Cerebellar cortex (tissue), 1 donor: ENCODE results near the gene CIB2.

ENCODE experiments used
- DNase-seq: peaks from one replicate; pipeline ENCODE4 v3.0.0-alpha.2; 2015; ENCODE audit warnings: low spot score

CIB2 gene

DNA sequence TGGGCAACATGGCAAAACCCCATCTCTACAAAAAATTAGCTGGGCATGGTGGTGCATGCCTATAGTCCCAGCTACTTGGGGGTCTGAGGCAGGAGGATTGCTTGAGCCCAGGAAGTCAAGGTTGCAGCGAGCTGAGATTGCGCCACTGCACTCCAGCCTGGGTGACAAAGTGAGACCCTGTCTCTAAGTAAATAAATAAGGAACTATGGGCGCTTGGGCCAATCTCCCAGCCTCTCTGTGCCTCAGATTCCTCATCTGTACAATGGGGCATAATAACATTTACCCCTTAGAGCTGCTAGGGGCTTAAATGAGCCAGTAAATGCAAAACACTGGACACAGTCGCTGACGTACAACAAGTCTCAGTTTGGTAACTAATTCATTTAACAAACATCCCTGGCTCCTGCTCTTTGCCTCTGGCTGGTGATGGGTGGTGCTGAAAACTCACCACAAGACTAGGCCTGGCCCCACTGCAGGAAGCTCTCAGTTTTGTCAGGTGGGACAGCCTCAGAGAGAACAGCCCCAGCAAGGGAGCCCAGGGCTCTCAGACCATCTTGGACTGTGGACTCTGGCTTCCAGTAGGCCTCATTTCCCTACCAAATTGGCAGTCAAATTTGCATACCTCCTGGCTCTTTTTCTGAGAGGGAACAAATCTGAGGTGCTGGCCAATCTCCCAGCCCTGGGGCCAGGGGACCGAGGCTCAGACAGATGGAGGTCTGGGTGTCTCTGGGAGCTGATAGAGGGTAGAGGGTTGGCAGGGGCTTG is 47.4 kb downstream of the CIB2 start:
- no peak for DNase-seq

DNA sequence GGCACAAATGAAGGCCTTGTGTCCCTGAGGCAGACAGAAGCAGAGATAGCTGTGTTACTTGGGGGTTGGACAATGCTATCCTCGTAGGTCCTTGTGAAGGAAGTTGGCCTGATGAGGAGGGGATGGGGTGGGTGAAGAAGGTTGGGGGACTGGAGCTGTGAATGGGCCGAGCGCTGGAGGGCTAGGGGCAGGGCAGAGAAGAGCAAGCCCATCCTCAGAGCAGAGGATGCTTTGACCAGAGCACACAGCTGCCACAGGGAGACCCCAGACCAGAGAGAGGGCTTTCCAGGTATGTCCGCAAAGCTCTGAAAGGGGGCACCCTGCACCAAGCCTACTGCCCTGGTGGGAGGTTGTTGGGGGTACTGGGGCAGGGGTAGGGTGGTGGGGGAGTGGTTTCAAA is 48.1 kb downstream of the CIB2 start:
- DNase-seq: no peak

DNA sequence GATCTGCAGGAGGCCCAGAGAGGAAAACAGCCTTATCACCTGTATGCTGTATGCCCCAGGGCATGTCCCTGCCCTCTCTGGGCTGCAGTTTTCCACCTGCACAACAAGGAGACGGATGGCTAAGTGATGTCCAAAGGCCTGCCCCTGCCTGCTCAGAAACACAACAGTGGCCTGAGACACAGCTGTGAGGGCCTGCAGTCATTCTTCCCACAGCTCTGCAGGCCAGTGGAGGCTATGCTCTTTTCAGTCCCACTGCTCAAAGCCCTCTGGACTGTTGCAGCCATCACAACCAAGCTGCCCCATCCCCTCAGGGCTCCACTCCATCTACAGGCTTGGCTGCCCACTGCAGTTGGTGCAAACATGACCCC is 48.5 kb downstream of the CIB2 start:
- no peak for DNase-seq

DNA sequence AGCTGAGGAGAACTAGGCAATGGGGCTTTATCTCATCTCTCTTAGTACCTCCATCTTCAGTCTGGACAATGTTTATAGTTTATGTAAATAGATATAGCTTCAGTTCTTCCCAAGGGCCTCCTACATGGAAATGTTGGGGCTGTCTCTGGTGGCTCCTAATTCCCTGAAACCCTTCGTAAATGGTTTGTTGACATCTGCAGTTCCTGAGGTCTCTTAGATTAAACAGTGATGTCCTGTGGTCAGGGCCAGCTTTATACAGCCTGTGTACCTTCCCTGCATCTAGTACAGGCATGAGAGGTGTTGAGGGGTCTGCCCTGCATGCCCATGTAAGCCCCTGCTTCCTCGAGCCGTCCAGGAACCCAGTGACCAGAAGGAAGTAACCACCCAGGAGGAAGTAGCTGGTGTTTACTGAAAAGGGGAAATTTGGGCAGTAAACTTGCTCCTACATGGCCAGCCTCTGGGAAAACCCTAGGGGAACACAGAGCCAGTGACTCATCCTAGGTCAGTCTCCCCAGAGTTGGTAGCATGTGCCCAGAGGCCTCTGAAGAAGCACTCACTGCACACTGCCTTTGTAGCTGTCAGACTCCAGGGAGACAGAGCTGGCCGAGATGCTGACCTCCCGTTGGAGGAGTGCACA is 49.0 kb downstream of the CIB2 start:
- no peak for DNase-seq

DNA sequence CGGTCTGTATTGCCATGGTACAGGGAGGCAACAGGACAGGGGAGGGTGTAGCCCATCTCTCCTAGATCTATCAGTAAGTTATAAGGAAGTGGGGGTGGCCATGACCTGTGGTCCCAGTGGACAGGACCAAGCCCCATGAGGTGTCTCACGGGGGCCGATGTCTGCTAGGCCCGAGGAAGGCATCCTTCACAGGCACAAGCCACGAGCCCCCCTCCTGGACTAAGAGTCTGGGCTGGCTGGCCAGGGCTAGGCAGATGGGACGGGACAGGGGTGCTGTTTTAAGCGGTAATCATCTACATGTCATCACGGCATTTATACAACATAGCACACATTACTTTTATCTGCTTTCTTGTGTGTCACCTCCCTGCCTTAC is 51.2 kb downstream of the CIB2 start:
- no peak for DNase-seq

DNA sequence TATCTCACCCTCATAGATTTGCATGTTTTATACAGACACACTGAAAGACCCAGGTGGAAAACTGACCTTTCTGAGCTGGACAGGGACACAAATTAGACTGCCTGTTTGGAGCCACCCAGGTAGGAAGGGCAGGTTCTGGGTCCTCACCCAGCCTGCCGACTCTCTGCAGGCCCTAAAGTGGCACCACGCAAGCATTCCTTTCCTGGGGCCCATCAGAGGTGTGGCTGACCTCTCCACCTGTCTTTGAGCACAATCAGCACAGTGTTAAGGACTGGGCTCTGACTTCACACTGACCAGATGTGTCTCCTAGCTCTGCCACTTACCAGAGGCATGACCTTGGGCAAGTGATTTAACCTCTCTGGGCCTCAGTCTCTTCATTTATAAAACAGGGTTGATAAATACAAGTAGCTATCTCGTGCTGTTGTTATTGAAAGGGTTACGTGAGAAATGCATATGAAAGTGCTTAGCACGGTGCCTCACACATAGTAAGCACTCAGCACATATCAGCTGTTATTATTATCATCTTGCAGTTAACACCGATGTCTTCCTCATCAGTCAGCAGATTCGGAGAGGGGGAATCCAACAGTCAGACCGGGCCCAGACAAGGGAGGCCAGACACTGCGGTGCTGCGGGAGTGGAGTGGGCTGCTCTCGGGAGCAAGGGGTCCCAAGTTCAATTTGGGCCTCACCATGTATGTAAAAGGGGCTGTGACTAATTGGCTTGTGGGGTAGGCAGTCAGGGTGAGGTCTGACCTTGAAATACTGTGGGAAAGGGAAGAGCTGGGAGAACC is 51.8 kb downstream of the CIB2 start:
- no peak for DNase-seq

DNA sequence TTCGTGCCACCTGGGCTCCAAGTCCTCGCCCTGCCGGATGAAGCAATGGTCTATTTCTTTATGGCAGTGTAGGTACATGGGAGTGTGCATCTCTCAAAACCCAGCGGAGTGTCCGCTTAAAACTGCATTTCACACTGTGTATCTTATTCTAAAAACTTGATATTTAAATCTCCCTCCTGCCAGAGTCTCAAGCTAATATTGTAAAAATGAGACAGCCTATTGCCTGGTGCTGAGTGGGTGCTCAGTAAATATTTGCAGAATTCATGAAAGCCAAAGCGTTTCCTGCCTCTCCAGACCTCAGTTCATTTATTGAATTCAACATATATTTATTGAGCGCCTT is 53.4 kb downstream of the CIB2 start:
- no peak for DNase-seq

DNA sequence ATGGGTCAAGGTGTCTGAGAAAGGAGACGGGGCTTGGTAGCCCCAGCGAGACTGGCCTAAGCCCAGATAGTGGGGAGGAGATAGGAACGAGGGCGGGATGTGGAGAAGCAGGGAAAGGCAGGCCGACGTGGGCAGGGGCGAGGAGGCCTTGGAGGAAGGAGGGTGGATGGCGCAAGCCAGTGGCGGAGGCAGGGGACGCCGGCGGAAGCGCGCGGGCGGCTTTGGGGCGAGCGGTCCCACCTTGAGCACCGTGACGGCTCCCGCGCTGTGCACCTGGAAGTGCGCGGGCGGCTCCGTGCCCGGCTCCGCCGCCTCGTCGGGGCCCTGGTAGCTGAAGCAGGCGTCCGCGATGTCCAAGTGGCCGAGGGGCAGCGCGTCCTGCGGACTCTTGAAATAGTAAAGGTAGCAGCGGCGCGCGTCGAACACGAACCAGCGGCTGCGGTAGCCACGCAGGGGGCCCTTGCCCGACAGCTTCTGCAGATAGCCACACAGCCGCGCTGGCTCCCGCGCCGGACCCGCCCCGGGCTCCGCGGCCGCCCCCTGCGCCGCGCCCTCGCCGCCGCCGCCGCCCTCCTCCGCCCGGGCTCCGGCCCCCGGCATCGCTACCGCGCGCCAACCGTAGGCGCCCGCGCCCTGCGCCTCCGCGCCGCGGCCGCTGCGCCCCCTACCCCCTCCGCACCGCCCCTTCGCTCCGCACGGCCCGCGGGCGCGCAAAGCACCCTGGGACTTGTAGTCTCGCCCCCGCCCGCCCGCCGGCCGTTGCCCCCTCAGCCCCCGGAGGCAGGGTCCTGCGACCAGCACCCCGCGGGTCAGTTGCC is 54.0 kb downstream of the CIB2 start, which contains the start of gene TBC1D2B:
TBC1D2B (minus strand) TSS at position 659 of the 818 bp plus-strand sequence; CDS start at position 600, 59 bp downstream.
- no peak for DNase-seq

DNA sequence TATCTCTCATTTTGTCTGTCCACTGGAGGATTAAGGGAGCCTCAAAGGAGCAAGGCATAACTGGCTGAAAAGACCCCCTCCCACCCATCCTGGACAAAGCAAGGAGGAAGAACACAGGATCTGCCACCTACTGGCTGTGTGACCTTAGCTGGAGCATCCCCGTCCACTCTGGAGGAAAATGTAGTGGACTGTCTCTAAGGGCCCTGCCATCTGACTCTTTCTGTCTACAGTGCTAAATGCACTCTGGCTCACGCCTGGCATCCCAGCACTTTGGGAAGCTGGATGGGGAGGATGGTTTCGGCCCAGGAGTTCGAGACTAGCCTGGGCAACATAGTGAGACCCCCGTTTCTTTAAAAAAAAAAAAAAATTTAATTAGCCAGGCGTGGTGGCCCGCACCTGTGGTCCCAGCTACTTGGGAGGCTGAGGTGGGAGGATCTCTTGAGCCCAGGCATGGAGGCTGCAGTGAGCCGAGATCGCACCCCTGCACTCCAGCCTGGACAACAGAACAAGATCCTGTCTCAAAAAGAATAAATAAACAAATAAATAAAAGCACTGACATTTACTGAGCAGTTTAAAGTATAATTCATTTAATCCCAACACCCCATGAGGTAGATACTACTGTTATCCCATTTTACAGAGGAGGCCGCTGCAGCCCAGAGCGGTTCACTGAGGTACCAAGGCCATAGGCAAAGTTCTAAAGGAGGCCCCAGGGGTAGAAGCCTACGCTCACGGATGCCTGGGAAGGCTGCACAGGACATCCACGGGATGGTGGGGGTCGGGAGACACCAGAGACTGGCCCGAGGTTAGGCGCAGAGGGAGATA is 54.8 kb downstream of the CIB2 start:
- peak; percentile 47 for DNase-seq

DNA sequence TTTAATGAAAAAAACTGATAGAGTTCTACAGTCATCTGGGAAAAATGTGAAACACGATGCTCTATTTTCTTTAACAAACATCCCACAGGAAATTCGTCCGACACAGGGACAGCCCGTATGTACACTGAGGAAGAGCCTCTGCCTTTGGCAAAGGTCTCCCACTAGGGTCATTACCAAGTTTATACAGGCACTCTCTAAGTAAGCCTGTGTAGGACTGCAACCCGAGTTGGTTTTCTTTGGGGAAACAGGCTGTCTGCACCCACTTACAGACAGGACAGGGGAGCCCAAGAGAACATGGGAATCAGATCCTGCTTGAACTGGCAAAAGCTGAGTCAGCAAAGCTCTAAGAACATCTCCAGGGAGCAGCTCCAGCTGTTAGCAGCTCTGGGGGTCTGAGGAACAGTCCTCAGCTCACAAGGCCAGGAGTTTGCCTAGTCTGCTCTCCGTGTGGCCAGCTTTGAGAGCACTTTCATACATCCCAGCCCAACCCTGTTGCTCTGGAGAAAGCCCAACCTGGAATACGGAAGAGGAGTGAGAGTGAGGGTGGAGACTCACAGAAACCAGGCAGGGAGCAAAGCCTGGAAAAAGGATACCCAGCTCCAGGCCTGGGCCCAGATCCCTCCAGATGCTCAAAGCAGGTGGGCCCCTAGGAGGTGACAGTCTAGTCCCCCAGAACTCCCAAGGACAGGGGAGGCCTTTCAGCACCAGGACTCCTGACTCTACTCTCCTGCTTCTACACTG is 55.6 kb downstream of the CIB2 start:
- DNase-seq: peak; percentile 70

DNA sequence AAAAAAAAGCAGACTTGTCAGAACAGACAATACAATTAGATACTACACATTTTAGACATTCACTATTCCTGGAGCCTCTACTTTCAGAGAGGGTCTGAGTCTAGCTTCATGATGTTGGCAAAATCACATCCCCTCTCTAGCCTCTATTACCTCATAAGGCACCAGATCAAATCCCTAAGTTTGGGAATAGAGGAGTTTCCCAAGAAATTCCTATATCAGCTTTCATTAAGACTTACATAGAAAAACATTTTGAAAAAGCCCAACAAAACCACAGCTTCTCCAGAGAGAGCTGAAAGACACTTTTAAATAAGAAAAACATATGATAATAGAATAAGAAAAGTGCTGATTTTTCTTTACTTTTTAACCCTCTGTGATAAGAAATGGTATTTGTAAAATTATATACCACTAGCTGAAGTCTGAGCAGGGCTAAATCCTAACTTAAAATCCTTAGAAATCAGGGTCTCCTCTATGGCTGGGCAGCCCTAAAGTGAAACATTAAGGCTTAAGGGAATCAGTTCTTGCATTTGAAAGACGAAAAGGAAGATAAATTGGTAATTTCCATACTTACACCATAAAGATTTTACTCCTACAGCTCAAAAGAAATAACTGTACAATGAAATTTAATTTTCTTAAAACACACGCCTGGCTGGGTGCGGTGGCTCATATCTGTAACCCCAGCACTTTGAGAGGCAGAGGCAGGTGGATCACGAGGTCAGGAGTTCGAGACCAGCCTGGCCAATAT is 58.0 kb downstream of the CIB2 start:
- DNase-seq: no peak

DNA sequence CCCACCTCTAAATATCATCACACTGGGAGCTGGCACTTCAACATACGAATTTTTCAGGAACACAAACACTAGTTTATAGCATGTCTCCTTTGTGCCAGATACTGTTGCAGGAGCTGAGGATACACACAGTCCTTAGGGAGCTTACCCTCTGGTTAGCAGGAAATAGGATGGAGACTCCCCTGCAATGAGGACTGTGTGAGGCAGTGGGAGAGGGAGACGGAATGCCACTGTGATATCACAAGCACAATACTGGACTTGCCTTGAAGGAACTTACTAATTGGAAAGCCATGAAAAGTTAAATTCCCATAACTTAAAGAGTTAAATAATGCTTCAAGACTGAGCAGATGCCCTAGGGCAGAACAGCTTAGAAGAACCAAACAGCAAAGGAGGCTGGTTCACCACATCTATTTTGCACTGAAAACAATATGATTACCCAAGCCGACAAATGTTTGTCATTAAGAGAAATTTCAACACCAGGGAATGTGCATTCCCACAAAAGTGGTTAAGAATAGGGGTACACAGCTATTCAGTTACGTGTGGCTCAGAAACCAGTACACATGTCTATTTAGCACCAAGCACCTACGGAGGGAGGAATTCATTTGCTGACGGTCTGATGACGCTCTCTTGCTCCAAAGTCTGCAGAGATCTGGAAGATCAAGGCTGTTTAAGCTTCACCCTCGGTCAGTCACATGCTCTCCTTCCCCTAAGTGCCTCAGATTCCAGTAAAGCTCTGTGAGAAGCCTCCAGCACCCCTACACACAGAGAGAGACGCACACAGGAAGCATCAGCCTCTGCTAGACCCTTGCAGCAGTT is 59.0 kb downstream of the CIB2 start:
- peak; percentile 47 for DNase-seq

DNA sequence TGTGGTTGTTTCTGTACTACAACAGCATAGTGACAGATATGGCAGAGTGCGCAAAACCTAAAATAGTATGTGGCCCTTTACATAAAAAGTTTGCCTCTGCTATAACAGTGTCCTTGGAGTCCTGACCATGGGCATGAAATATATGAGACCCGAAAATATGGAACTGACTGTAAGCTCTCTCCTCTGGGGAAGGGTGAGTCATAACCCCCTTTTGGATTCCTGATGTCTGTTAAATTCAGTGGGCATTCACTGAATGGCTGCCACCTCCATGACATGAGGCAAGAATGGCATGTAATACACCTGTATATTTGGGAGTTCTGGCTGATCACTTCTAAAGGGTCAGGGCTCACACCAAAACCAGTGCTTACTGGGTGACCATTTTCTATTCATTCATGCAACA is 59.9 kb downstream of the CIB2 start:
- no peak for DNase-seq

DNA sequence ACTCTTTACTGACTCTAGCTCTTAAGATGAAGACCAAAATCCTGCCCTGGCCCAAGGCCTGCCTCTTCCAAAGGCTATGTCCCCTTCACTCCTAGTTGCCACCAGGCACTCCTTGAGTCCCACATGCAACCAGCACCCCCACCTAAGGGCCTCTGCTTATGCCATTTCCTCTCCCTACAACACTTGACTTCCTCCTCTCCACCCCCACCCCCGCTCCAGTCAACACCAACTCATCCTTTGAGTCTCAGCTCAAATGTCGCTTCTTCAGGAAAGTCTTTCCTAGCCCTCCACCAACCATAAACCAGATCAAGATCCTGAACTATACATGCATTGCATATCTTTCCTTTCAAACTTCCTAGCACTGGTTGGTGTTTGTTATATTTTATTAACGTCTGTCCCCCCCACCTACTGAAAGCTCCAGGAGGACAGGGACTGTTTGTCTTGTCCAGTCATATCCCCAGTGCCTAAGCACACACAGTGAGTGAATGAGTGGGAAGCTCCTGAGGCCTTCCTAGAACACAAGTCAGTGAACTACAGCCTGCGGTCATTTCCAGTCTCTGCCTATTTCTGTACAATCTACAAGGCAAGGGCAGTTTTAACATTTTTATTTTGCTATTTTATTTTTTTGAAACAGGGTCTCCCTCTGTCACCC is 61.1 kb downstream of the CIB2 start:
- DNase-seq: no peak

DNA sequence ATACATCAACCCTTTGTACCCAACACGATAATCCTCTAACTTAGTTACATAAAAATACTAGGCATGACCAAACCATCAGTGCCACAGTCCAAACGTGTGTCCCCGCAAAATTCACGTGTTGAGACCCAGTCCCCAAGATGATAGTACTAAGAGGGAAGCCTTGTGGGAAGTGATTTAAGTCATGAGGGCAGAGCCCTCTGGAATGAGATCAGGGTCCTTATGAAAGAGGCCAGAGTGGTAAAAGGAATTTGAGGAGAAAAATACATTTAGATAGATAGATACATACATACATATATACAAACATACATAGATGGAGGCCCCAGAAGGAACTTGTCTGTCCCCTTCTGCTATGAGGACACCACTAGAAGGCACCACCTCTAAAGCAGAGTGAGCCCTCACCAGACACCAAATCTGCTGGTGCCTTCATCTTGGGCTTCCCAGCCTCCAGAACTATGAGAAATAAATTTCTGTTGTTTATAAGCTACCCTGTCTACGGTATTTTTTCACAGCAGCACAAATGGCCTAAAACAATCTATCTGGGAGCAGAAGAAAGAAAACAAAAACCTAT is 61.7 kb downstream of the CIB2 start:
- DNase-seq: no peak

DNA sequence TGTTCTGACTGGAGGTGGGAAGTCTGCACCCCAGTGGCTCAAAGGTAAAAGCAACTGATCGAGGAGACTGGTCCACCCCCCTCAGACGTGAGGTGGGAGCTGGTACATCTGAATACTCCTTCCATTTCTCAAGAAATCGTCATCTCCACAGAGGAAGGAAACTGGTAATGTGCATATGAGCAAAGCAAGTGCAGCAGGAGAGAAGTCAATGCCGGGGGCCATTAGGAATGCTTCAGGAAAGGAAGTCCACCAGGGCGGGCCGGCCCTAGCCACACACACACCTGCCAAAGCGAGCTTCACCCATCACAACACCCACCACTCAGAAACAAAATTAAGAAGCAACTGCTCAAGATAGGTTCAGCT is 62.2 kb downstream of the CIB2 start:
- DNase-seq: no peak

DNA sequence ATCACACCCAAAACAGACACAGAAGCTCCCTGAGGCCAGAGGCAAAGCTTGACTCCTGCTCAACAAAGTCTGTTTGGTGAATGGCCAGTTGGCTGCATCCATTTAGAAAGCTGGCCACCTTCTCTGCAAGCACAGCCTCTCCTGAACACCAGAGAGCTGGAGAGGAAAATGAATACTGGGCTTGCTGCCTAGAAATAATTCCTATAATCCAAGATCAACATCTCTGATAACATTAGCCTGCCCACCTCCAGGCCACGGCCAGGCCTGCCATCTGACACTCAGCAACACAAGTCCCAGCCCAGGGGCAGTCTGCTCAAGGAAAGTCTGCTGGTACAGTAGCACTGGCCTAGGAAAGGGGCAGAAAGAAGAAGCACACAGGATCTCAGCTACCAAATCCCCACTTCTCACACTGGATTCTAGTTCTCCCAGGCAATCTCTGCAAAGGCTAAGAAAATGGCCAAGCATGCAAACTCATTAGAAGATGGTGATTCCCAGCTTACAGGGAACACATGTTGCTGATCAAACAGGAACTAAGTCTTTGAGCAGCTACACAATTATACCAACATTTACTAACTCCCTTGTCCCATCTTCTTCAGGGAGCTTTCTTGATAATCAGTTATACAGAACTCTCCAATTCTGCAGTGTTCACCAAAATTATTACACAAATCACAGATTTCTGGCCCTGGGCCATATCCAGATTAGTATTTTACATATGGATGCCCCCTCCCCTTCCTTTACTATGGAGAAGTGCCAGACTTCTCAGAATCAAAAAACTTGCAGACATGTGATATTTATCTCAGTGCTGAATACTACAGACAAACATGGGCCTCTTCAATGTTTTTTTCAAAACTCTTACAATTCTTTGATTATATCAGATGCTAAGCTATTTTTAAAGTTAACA is 63.7 kb downstream of the CIB2 start:
- no peak for DNase-seq
